RWPE2 (cell line): ENCODE measurements around the gene USP17L13.
"Not testable (repeated sequence)": the region's sequence is repeated elsewhere in the genome, so short reads cannot be mapped to it uniquely, and the experiment has no call there.

Experiments used
- ATAC-seq: fragments of 200-7000 bp; cut with Tn5 transposase; 3 replicates; pipeline ENCODE4 v1.9.1; 2021; ENCODE audit warnings: low read depth
- DNase-seq: peaks from one replicate; pipeline ENCODE4 v3.0.0-alpha.2; 2020; ENCODE audit warnings: low spot score
- H3K27ac ChIP-seq: fragments of 450-650 bp; 2 replicates; pipeline ENCODE4 v1.5.1; 2017; ENCODE audit warnings: mild to moderate bottlenecking; ENCODE audit not compliant: poor library complexity, severe bottlenecking
- H3K27me3 ChIP-seq: fragments of 250-450 bp; sonication (Bioruptor Pico); 2 replicates; pipeline ENCODE4 v1.5.1; 2021; ENCODE audit warnings: mild to moderate bottlenecking, moderate library complexity; ENCODE audit not compliant: insufficient read depth, poor library complexity, severe bottlenecking
- H3K36me3 ChIP-seq: fragments of 250-450 bp; sonication (Bioruptor Pico); 2 replicates; pipeline ENCODE4 v1.5.1; 2020; ENCODE audit warnings: low read depth, mild to moderate bottlenecking, moderate library complexity
- H3K4me1 ChIP-seq: fragments of 250-450 bp; sonication (Bioruptor Pico); 2 replicates; pipeline ENCODE4 v1.5.1; 2021; ENCODE audit warnings: mild to moderate bottlenecking, moderate library complexity; ENCODE audit not compliant: insufficient read depth, poor library complexity, severe bottlenecking
- H3K4me3 ChIP-seq: fragments of 250-450 bp; sonication (Bioruptor Pico); 2 replicates; pipeline ENCODE4 v1.5.1; 2021; ENCODE audit warnings: mild to moderate bottlenecking, moderate library complexity; ENCODE audit not compliant: severe bottlenecking
- H3K9me3 ChIP-seq: fragments of 250-450 bp; sonication (Bioruptor Pico); 2 replicates; pipeline ENCODE4 v1.5.1; 2021; ENCODE audit warnings: mild to moderate bottlenecking, moderate library complexity; ENCODE audit not compliant: severe bottlenecking

The USP17L13 gene

DNA sequence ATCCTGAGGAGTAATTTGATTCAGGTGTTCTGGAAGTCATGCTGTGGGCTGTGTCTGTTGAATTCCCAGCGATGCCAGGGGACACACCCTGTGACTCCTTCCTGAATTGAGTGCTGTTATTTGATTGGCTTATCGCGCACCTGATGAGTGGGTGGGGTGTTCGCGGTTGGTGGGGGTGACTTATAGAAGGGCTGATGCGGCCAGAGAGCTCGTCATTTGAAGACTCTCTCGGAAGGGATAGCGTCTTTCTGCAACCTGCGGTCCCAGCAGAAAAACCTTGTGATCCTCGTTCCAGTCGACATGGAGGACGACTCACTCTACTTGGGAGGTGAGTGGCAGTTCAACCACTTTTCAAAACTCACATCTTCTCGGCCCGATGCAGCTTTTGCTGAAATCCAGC, 33.1 kb downstream of the USP17L13 start, which contains the start of gene USP17L20:
Gene USP17L20 (plus strand): TSS at position 301 of the 400 bp plus-strand sequence. CDS start 0 bp downstream, at position 301.
- H3K27ac ChIP-seq, H3K9me3 ChIP-seq, ATAC-seq, H3K27me3 ChIP-seq, H3K4me1 ChIP-seq, DNase-seq, H3K36me3 ChIP-seq, H3K4me3 ChIP-seq: not testable (repeated sequence)

DNA sequence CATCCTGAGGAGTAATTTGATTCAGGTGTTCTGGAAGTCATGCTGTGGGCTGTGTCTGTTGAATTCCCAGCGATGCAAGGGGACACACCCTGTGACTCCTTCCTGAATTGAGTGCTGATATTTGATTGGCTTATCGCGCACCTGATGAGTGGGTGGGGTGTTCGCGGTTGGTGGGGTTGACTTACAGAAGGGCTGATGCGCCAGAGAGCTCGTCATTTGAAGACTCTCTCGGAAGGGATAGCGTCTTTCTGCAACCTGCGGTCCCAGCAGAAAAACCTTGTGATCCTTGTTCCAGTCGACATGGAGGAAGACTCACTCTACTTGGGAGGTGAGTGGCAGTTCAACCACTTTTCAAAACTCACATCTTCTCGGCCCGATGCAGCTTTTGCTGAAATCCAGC, 37.9 kb downstream of the USP17L13 start, which contains the start of gene USP17L21:
Gene USP17L21 (plus strand): TSS at position 301 of the 400 bp plus-strand sequence. CDS start 0 bp downstream, at position 301.
- not testable (repeated sequence) for ATAC-seq, H3K27me3 ChIP-seq, DNase-seq, H3K36me3 ChIP-seq, H3K9me3 ChIP-seq, H3K27ac ChIP-seq, H3K4me3 ChIP-seq, H3K4me1 ChIP-seq

DNA sequence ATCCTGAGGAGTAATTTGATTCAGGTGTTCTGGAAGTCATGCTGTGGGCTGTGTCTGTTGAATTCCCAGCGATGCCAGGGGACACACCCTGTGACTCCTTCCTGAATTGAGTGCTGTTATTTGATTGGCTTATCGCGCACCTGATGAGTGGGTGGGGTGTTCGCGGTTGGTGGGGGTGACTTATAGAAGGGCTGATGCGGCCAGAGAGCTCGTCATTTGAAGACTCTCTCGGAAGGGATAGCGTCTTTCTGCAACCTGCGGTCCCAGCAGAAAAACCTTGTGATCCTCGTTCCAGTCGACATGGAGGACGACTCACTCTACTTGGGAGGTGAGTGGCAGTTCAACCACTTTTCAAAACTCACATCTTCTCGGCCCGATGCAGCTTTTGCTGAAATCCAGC, 42.6 kb downstream of the USP17L13 start, which contains the start of gene USP17L22:
Gene USP17L22 (plus strand): TSS at position 301 of the 400 bp plus-strand sequence. CDS start 0 bp downstream, at position 301.
- H3K27ac ChIP-seq, DNase-seq: not testable (repeated sequence)

DNA sequence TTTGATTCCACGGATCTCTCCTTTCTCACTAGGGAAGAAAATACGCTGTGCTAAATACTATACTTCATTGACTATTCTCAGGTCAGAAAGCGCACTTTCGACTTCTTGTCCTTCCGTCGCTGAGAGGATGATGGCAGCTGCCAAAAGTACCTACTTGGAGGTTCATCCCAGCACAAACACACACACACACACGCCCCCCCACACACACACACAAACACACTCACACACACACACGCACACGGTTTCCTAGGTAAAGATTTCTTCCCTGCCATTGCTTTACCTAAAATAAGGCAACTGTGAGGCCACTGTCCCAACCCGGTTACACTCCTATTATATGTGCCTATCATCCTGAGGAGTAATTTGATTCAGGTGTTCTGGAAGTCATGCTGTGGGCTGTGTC, 47.0 kb downstream of the USP17L13 start:
- not testable (repeated sequence) for H3K4me1 ChIP-seq, H3K9me3 ChIP-seq, H3K27ac ChIP-seq, H3K4me3 ChIP-seq, ATAC-seq, H3K27me3 ChIP-seq, H3K36me3 ChIP-seq
- DNase-seq: peak; percentile 78

More for the DNA sequence above, 42.6 kb downstream of the USP17L13 start, which contains the start of gene USP17L22:
- H3K27me3 ChIP-seq, H3K4me1 ChIP-seq, H3K9me3 ChIP-seq, H3K36me3 ChIP-seq, ATAC-seq, H3K4me3 ChIP-seq: not testable (repeated sequence)
